HG03558 (cell line): ENCODE results near the gene WNT7A.
"Not testable (repeated sequence)": the region's sequence is repeated elsewhere in the genome, so short reads cannot be mapped to it uniquely, and the experiment has no call there.

Source experiments
- ATAC-seq: cut with Tn5 transposase; IDR thresholded peaks from one replicate; pipeline ENCODE4 v1.9.1; 2021; ENCODE audit warnings: moderate number of reproducible peaks; ENCODE audit not compliant: unreplicated experiment; ENCODE audit errors: extremely low read depth

Gene WNT7A

GRCh38 chr3:13879946-13880810, at the start of gene WNT7A:
WNT7A (minus strand) TSS chr3:13880071; CDS start chr3:13879816, 255 bp downstream.
- ATAC-seq: no peak

- ATAC-seq: not testable (repeated sequence)
These were observed 48.9 kb upstream of the WNT7A start for GRCh38 chr3:13928741-13929140.

GRCh38 chr3:13927295-13927694, 47.4 kb upstream of the WNT7A start:
- no peak for ATAC-seq

GRCh38 chr3:13916375-13916774, 36.5 kb upstream of the WNT7A start:
- ATAC-seq: no peak

GRCh38 chr3:13902648-13903238, 22.9 kb upstream of the WNT7A start:
- ATAC-seq: no peak

GRCh38 chr3:13901935-13902584, 22.2 kb upstream of the WNT7A start:
- no peak for ATAC-seq

GRCh38 chr3:13898346-13898745, 18.5 kb upstream of the WNT7A start:
- no peak for ATAC-seq

- ATAC-seq: no peak
These were observed 16.7 kb upstream of the WNT7A start for GRCh38 chr3:13896473-13897154.

GRCh38 chr3:13895155-13896105, 15.6 kb upstream of the WNT7A start:
- peak; percentile 86 for ATAC-seq

GRCh38 chr3:13894807-13895154, 14.9 kb upstream of the WNT7A start:
- ATAC-seq: no peak

- no peak for ATAC-seq
These were observed 14.4 kb upstream of the WNT7A start for GRCh38 chr3:13894096-13894806.

GRCh38 chr3:13892304-13892703, 12.4 kb upstream of the WNT7A start:
- ATAC-seq: no peak

- ATAC-seq: no peak
These were observed 11.7 kb upstream of the WNT7A start for GRCh38 chr3:13891492-13892073.

GRCh38 chr3:13891017-13891392, 11.1 kb upstream of the WNT7A start:
- ATAC-seq: no peak

- no peak for ATAC-seq
These were observed 10.6 kb upstream of the WNT7A start for GRCh38 chr3:13890377-13891016.

- no peak for ATAC-seq
These were observed 8.7 kb upstream of the WNT7A start for GRCh38 chr3:13888576-13888975.

- no peak for ATAC-seq
These were observed 7.8 kb upstream of the WNT7A start for GRCh38 chr3:13887495-13888300.
